Naive B cell (primary cell): ENCODE measurements around the gene MPHOSPH6. TPM values are rescaled to one million over a fixed set of nuclear protein-coding genes. Genes with fewer than 3 reads are reported as not detected.

Source experiments
- polyA plus RNA-seq, 6 donors: library from polyadenylated mRNA; unstranded; fragments of 300-500 nt; fragmentation: Illumina TruSeq; gene quantifications; one replicate each; pipeline ENCODE4 v1.2.3, GENCODE V29; 2021; ENCODE audit warnings: low read depth in 6 of 6

Gene MPHOSPH6
- polyA plus RNA-seq, 6 donors from 2014 or later, result 10.7 to 37.3 (median 14.4) TPM

Other genes starting within 250 kb of the MPHOSPH6 start
- gene SDR42E1, start 158.8 kb downstream of the MPHOSPH6 start, polyA plus RNA-seq, result 1 to 10 TPM in 2 of 6 donors, under 1 TPM in 3, not detected in 1; 0.68 to 1.8 (median 1.00) TPM
- gene HSD17B2, start 135.0 kb downstream of the MPHOSPH6 start, polyA plus RNA-seq, result not detected